NCI-H2081 (cell line): ENCODE results near the gene MAP4K4.

Experiments
- DNase-seq, 2 experiments: peaks; one replicate each; lab custom pipeline; 2025; lab: John Stamatoyannopoulos, UW

MAP4K4 gene

GRCh38 chr2:101833890-101834523 lies 136.5 kb downstream of the MAP4K4 start:
- no peak for DNase-seq

- no peak for DNase-seq
Observed at GRCh38 chr2:101837354-101837753, 139.8 kb downstream of the MAP4K4 start.

DNA sequence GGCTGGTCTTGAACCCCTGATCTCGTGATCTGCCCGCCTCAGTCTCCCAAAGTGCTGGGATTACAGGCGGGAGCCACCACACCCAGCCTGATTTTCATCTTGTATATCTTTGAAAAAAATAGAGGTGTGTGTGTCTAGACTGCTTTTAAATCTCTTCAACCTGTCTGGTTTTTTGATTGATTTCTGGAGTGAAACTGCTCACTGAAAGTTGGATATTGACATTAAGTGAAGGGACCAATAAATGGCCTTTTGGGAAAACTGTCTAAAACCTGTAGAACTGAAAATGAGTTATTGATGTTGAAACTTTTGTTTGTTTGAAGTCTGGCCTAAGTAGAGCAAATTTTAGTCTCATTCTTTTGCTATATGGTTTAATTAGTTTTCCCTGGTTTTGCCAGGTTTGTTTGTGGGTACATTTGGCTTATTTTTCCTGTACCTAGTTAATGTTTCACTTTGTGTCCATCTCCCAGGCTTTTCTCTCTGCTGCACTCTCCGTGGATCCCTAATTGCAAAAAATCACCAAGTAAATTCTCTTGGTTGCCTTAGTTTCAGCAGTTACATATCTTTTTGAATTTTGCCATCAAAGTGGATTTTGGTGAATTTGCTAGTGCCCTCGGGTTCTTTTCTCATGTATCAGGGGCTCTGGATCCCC lies 144.3 kb downstream of the MAP4K4 start:
- DNase-seq: no peak

DNA sequence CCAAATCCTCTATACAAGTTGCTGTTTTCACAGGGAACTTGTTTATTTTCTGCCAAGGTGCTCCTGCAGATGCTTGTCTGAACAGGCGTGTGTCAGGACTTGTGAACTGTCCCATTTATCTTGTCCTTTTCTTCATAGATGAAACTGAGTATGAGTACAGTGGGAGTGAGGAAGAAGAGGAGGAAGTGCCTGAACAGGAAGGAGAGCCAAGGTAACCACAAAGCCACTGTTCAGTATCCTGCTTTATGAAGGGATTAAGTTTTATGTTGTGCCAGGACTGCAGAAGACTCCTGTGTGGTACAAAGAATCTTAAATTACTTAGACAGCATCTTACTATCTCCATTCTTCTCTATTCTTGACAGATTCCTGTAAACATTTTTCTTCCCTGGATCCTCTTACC lies 145.0 kb downstream of the MAP4K4 start:
- DNase-seq: no peak

GRCh38 chr2:101843048-101843447 lies 145.5 kb downstream of the MAP4K4 start:
- no peak for DNase-seq

DNA sequence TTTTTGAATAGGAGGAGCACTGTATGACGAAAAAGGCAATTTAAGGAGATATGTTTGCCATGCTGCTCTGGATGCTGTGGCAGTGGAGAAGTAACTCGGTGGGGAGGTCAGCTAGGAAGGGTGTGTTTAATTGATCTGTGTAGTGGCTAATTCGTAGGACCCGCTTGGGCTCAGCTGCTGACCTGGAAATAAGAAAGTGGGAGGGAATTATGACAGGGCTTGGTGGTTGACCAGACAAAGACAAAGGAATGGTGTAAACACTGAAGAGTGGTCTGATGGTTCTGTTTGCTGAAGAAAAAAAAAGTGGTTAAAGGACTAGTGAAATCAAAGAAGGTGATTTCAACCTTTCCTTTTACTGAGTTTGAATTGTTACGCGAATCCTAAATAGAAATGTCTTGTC lies 146.0 kb downstream of the MAP4K4 start:
- DNase-seq: no peak

GRCh38 chr2:101844055-101844635 lies 146.6 kb downstream of the MAP4K4 start:
- DNase-seq: no peak

DNA sequence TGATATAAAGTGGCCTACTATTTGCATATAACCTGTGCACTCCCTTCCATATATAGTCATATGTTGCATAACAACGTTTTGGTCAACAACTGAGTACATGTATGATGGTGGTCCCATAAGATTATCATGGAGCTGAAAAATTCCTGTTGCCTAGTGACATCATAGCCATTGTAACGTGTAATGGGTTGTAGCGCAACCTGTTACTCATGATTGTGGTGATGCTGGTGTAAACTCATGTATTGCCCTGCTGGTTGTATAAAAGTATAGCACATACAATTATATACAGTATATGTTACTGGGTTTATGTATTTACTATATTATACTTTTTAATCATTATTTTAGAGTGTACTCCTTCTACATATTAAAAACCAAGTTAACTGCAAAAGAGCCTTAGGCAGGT lies 149.5 kb downstream of the MAP4K4 start:
- no peak for DNase-seq

DNA sequence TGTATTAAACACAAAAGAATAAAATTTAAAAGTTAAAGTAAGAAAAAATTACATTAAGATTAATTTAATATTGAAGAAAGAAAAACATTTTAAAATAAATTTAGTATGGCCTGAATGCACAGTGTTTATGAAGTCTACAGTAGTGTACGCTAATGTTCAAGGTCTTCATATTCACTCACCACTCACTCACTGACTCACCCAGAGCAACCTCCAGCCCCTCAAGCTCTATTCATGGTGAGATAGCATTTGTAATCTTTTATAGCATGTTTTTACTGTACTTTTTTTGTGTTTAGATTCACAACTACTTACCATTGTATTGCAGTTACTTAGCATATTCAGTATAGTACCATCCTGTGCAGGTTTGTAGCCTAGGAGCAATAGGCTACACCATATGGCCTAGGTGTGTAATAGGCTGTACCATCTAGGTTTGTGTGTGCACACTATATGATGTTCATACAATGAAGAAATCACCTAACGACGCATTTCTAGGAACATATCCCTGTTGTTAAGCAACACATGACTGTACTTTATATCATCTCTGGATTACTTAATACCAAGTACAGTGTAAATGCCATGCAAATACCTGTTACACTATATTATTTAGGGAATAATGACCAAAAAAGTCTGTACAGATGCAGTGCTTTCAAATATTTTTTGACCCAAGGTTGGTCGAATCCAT lies 150.3 kb downstream of the MAP4K4 start:
- no peak for DNase-seq

GRCh38 chr2:101848769-101849410 lies 151.4 kb downstream of the MAP4K4 start:
- DNase-seq: no peak

- DNase-seq: no peak
Observed at GRCh38 chr2:101850450-101850849, 152.9 kb downstream of the MAP4K4 start.

DNA sequence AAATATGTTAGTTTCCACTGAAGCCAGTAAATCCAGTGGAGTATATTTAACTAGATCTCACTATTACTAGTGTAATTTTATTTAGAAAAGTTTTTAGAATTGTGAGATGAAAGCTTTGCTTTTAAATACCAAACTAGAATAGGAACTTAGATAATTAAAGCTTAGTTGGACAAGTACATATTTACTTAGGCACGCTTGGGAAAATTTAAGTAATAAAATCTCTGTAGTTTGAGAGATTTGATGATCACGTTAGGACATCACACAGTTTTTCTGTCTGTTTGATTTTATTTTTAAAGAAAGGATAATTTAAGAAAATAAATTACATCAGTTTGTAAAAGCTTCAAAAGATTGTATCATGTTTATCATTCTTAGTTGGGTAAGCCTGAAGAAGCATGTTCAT lies 153.5 kb downstream of the MAP4K4 start:
- no peak for DNase-seq

- no peak for DNase-seq
Observed at GRCh38 chr2:101852824-101853223, 155.3 kb downstream of the MAP4K4 start.

GRCh38 chr2:101854877-101855276 lies 157.4 kb downstream of the MAP4K4 start:
- no peak for DNase-seq

GRCh38 chr2:101855776-101856175 lies 158.3 kb downstream of the MAP4K4 start:
- DNase-seq: no peak

GRCh38 chr2:101858246-101858645 lies 160.7 kb downstream of the MAP4K4 start:
- DNase-seq: no peak

DNA sequence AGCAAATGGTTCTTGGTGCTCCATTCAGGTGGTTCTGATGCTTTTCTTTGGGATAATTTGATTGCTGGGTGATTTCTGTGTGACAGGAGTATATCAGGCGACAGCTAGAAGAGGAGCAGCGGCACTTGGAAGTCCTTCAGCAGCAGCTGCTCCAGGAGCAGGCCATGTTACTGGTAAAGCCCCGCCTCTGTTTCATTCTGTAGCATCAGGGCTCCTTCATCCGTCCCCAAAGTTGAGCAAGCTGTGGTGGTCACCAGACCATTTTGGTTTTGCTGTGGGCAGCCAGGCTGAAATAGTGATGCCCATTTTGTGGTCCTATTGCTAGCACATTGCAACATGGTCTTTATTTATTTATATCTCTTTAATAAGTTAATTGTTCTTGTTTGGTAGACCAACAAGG lies 161.4 kb downstream of the MAP4K4 start:
- DNase-seq: no peak

DNA sequence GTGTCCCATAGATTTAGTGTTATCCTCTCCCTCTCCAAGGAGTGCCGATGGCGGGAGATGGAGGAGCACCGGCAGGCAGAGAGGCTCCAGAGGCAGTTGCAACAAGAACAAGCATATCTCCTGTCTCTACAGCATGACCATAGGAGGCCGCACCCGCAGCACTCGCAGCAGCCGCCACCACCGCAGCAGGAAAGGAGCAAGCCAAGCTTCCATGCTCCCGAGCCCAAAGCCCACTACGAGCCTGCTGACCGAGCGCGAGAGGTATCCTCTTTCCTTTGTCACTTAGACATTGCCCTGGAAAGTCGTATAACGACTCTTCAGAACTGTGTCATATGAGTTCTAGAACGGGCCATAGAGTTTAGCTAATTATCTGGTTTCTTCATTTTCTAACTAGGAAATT lies 162.1 kb downstream of the MAP4K4 start:
- no peak for DNase-seq

DNA sequence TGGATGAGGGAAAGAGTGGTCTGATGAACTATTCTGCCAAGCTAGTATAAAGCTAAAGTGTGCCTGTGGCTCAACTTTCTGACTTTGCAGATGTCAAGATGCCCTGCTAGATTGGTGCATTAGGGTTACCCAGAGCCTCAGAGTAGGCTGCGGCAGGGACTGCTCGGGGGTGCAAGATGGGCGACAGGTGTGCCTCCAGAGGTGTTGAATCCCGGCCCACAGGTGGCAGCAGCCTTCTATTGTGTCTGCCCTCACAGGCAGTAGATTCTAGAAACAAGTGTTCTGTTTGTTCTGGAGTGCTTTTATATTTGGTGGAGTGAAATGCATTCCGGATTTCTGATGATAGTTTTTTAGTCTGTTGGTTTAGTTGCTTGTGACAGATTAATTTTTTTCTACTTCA lies 162.7 kb downstream of the MAP4K4 start:
- DNase-seq: no peak

DNA sequence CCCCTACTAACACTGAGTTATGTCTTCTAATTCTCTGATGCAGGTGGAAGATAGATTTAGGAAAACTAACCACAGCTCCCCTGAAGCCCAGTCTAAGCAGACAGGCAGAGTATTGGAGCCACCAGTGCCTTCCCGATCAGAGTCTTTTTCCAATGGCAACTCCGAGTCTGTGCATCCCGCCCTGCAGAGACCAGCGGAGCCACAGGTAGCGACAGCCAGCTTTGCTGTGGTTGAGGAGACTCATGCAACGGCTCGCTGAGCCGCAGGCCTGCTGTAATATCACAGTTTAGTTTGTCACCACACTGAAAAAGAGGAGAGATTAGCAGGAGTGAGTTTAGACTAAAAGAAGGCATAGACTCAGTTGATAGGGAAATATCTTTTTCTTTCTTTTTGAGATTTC lies 163.3 kb downstream of the MAP4K4 start:
- DNase-seq: no peak

DNA sequence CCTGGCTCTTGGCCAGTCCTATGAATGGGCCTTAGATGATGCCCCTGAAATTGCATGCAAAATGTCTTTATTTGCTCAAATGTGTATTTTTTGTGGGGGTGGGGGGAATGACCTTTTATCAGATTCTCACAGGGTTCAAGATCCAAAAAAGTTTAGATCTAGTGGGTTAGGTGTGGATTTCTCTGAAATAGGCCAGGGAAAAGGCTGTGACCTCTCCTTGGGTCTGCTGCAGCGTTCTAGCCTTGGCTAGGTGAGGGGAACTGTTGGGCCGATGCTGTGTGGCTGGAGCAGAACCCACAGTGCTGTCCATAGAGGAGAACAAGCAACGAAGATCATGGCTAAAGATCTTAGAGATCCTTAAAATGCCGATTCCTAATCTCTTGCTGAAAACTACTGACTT lies 163.9 kb downstream of the MAP4K4 start:
- DNase-seq: no peak

DNA sequence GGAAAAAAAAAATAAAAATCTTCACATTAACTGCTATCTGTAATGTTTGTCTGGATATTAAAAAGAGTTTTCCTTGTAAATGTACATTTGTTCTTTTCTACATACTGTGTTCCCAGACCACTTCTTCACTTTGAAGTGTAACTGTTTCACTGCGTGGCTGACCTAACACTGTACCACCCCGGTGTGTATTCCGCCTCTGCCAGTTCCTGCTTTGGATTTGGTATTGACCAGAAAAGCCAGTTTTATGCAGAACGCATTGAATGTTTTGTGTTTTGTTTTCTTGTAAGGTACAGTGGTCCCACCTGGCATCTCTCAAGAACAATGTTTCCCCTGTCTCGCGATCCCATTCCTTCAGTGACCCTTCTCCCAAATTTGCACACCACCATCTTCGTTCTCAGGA lies 166.0 kb downstream of the MAP4K4 start:
- no peak for DNase-seq

GRCh38 chr2:101864426-101864825 lies 166.9 kb downstream of the MAP4K4 start:
- peak in 1 of 2 experiments; percentile 2 for DNase-seq
